ENCODE data around the gene APLP1. TPM values are rescaled to one million over a fixed set of nuclear protein-coding genes. Genes with fewer than 3 reads are reported as not detected.

The APLP1 gene
- total RNA-seq, 1 donor from 2014 or later, result 143 TPM

DNA sequence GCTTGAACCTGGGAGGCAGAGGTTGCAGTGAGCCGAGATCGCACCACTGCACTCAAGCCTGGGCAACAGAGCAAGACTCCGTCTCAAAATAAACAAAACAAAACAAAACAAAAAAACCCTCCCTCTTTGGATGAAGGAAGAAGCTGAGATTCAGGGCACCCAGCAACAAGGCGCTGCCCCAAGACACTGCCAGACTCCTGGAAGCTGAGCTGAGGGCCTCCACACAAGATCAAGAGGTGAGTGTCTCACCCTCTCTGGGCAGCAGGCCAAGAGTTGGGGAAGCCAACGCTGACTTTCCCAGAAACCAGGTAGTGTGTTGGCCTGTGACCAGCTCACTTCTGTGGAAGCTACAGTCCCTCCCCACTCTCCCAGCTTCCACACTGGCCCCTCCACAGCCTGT lies 43.4 kb downstream of the APLP1 start:
- Mint-ChIP-seq H3K9me3 (no peaks in the 10 kb centered on the region), H3K4me1 (no peaks in the 10 kb centered on the region), H3K27me3 (ENCODE audit: low read depth) (peaks cover 19% of the 10 kb centered on the region), H3K27ac (ENCODE audit: unreplicated experiment) (no peak overlapping the region), H3K4me3 (no peak overlapping the region), H3K36me3 (ENCODE audit: low read depth) (no peaks in the 10 kb centered on the region)
- TF ChIP-seq, protein P1, sequence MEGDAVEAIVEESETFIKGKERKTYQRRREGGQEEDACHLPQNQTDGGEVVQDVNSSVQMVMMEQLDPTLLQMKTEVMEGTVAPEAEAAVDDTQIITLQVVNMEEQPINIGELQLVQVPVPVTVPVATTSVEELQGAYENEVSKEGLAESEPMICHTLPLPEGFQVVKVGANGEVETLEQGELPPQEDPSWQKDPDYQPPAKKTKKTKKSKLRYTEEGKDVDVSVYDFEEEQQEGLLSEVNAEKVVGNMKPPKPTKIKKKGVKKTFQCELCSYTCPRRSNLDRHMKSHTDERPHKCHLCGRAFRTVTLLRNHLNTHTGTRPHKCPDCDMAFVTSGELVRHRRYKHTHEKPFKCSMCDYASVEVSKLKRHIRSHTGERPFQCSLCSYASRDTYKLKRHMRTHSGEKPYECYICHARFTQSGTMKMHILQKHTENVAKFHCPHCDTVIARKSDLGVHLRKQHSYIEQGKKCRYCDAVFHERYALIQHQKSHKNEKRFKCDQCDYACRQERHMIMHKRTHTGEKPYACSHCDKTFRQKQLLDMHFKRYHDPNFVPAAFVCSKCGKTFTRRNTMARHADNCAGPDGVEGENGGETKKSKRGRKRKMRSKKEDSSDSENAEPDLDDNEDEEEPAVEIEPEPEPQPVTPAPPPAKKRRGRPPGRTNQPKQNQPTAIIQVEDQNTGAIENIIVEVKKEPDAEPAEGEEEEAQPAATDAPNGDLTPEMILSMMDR (conservative IDR thresholded peaks at IDR 0.05), result no peak
- DNase-seq (ENCODE audit: low read depth, low spot score), result no peak

- no peaks in the 10 kb centered on the region for H3K4me1 Mint-ChIP-seq
- H3K4me3 Mint-ChIP-seq, result no peak overlapping the region
- H3K9me3 Mint-ChIP-seq, result no peaks in the 10 kb centered on the region
- TF ChIP-seq, protein P1 (conservative IDR thresholded peaks at IDR 0.05), result no peak
- peaks cover 22% of the 10 kb centered on the region for H3K27me3 Mint-ChIP-seq (ENCODE audit: low read depth)
- no peak overlapping the region for H3K27ac Mint-ChIP-seq (ENCODE audit: unreplicated experiment)
- no peaks in the 10 kb centered on the region for H3K36me3 Mint-ChIP-seq (ENCODE audit: low read depth)
- DNase-seq (ENCODE audit: low read depth, low spot score), result no peak
Observed at GRCh38 chr19:35913589-35913988, 45.2 kb downstream of the APLP1 start.

DNA sequence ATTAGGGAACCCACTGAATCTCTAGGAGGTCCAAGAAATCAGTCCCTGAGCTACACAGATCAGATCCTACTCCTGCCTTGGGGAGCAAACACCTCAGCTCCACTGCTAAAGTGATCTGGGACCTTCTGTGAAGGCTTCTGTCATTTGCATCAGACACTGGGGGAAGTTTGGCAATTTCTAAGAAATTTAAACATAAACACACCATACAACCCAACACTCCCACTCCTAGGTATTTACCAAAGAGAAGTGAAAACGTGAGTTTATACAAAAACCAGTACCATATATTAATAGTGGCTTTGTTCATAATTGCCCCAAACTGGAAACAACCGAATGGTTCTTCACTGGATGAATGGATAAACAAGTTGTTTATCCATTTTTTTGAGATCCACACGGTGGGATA lies 47.1 kb downstream of the APLP1 start:
- Mint-ChIP-seq H3K27ac (ENCODE audit: unreplicated experiment) (no peak overlapping the region), H3K4me1 (no peaks in the 10 kb centered on the region), H3K4me3 (no peak overlapping the region), H3K36me3 (ENCODE audit: low read depth) (no peaks in the 10 kb centered on the region), H3K9me3 (no peaks in the 10 kb centered on the region), H3K27me3 (ENCODE audit: low read depth) (peaks cover 19% of the 10 kb centered on the region)
- TF ChIP-seq, protein P1 (conservative IDR thresholded peaks at IDR 0.05), result no peak
- DNase-seq (ENCODE audit: low read depth, low spot score), result no peak

DNA sequence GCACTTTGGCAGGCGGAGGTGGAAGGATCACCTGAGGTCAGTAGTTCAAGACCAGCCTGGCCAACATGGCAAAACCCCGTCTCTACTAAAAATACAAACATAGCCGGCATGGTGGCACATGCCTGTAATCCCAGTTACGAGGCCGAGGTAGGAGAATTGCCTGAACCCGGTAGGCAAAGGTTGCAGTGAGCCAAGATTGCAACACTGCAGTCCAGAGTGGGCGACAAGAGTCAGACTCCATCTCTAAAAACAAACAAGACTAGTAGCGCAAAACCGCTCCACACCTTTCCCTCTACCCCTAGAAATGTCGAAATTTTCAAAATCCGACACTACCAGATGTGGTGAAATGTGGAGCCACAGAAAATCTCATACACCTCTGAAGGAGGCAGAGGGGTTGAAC lies 50.9 kb downstream of the APLP1 start:
- no peaks in the 10 kb centered on the region for H3K4me1 Mint-ChIP-seq
- H3K9me3 Mint-ChIP-seq, result no peaks in the 10 kb centered on the region
- DNase-seq (ENCODE audit: low read depth, low spot score), result no peak
- no peak overlapping the region for H3K27ac Mint-ChIP-seq (ENCODE audit: unreplicated experiment)
- H3K4me3 Mint-ChIP-seq, result no peak overlapping the region
- TF ChIP-seq, protein P1 (conservative IDR thresholded peaks at IDR 0.05), result no peak
- peaks cover 25% of the 10 kb centered on the region for H3K27me3 Mint-ChIP-seq (ENCODE audit: low read depth)
- no peaks in the 10 kb centered on the region for H3K36me3 Mint-ChIP-seq (ENCODE audit: low read depth)

DNA sequence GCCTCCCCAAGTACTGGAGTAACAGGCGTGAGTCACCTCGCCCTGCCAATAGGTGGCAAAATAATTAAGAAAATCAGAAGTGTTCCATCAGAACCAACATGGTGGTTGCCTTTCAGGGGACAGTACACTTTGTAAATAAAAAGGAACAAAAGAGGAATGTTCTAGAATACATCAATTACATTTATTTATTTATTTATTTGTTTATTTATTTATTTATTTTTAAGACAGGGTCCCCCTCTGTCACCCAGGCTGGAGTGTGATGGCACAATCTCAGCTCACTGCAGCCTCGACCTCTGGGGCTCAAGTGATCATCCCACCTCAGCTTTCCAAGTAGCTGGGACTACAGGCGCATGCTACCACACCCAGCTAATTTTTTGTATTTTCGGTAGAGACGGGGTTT lies 52.6 kb downstream of the APLP1 start:
- no peaks in the 10 kb centered on the region for H3K36me3 Mint-ChIP-seq (ENCODE audit: low read depth)
- H3K9me3 Mint-ChIP-seq, result no peaks in the 10 kb centered on the region
- peaks cover 30% of the 10 kb centered on the region for H3K27me3 Mint-ChIP-seq (ENCODE audit: low read depth)
- H3K4me1 Mint-ChIP-seq, result no peaks in the 10 kb centered on the region
- H3K4me3 Mint-ChIP-seq, result no peak overlapping the region
- DNase-seq (ENCODE audit: low read depth, low spot score), result no peak
- no peak overlapping the region for H3K27ac Mint-ChIP-seq (ENCODE audit: unreplicated experiment)
- TF ChIP-seq, protein P1 (conservative IDR thresholded peaks at IDR 0.05), result no peak

DNA sequence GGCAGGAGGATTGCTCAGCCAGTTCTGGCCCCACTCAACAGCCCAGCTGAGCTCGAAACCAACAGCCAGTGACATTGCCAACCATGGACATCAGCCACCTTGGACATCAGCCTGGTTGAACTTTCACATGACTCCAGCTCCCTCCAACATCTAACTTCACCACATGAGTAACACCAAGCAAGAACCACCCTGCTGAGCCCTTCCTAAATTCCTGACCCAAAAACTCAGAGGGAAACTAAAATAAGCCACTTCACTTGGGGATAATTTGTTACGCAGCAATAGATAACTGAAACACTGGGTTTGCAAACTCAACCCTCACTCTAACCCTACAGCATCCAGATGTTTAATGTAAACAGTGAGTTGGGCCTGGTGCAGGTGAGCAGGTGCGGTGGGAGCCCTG lies 57.1 kb downstream of the APLP1 start:
- Mint-ChIP-seq H3K27ac (ENCODE audit: unreplicated experiment) (no peak overlapping the region), H3K27me3 (ENCODE audit: low read depth) (peaks cover 40% of the 10 kb centered on the region), H3K9me3 (no peaks in the 10 kb centered on the region), H3K36me3 (ENCODE audit: low read depth) (no peaks in the 10 kb centered on the region), H3K4me1 (no peaks in the 10 kb centered on the region), H3K4me3 (no peak overlapping the region)
- TF ChIP-seq, protein P1 (conservative IDR thresholded peaks at IDR 0.05), result no peak
- DNase-seq (ENCODE audit: low read depth, low spot score), result no peak
